CD4-positive, CD25-positive, alpha-beta regulatory T cell (primary cell): ENCODE measurements around the gene MDM1. TPM values are rescaled to one million over a fixed set of nuclear protein-coding genes. Genes with fewer than 3 reads are reported as not detected.

Experiments used
- ATAC-seq, 2 donors: fragments of 150-1000 bp; cut with Tn5 transposase; one replicate each; pipeline ENCODE4 v1.10.0; 2021; ENCODE audit warnings: low read depth in 2 of 2, moderate number of reproducible peaks in 2 of 2, moderate library complexity in 1 of 2
- DNase-seq, 3 donors: peaks; one replicate each; pipeline versions ENCODE4 v3.0.0 to v3.0.0-alpha.2; 2012 to 2022; ENCODE audit warnings: mixed read lengths in 1 of 3
- H3K27ac ChIP-seq: one replicate; pipeline ENCODE4 v1.7.0; 2013; ENCODE audit warnings: mild to moderate bottlenecking, low read length; ENCODE audit not compliant: insufficient read depth, poor library complexity, severe bottlenecking
- H3K27me3 ChIP-seq: one replicate; pipeline ENCODE4 v1.7.0; 2013; ENCODE audit warnings: low read length; ENCODE audit not compliant: control insufficient read depth, insufficient read depth
- H3K36me3 ChIP-seq: one replicate; pipeline ENCODE4 v1.7.0; 2013; ENCODE audit warnings: mild to moderate bottlenecking, low read length, moderate library complexity; ENCODE audit not compliant: control insufficient read depth, insufficient read depth
- H3K4me1 ChIP-seq: 2 replicates; pipeline ENCODE4 v1.7.0; 2013; ENCODE audit warnings: mild to moderate bottlenecking, low read length; ENCODE audit not compliant: insufficient read depth, control insufficient read depth, poor library complexity, severe bottlenecking
- H3K4me3 ChIP-seq: one replicate; pipeline ENCODE4 v1.7.0; 2013; ENCODE audit warnings: low read depth, mild to moderate bottlenecking, low read length, moderate library complexity
- H3K9me3 ChIP-seq, 2 experiments: 1 replicate in 1 of 2; 2 replicates in 1 of 2; pipeline ENCODE4 v1.7.0; 2013; ENCODE audit warnings: low read length in 2 of 2, mild to moderate bottlenecking in 1 of 2, moderate library complexity in 1 of 2; ENCODE audit not compliant: control insufficient read depth in 2 of 2
- H3K27ac Mint-ChIP-seq, 3 donors: one replicate each; pipeline ENCODE4 v1.8.0; 2020 to 2022; ENCODE audit warnings: mild to moderate bottlenecking in 3 of 3, mixed read lengths in 3 of 3, moderate library complexity in 2 of 3
- H3K27me3 Mint-ChIP-seq: one replicate; pipeline ENCODE4 v1.8.0; 2022; ENCODE audit warnings: mild to moderate bottlenecking, mixed read lengths
- H3K36me3 Mint-ChIP-seq: one replicate; pipeline ENCODE4 v1.8.0; 2020; ENCODE audit warnings: mixed read lengths
- H3K4me1 Mint-ChIP-seq, 4 donors: one replicate each; pipeline ENCODE4 v1.8.0; 2020 to 2022; ENCODE audit warnings: mixed read lengths in 4 of 4, mild to moderate bottlenecking in 1 of 4
- H3K4me3 Mint-ChIP-seq, 4 donors: one replicate each; pipeline ENCODE4 v1.8.0; 2020 to 2022; ENCODE audit warnings: mild to moderate bottlenecking in 4 of 4, mixed read lengths in 4 of 4, moderate library complexity in 3 of 4
- H3K9me3 Mint-ChIP-seq, 7 donors: one replicate each; pipeline ENCODE4 v1.8.0; 2020 to 2022; ENCODE audit warnings: mixed read lengths in 7 of 7, mild to moderate bottlenecking in 3 of 7, moderate library complexity in 2 of 7
- polyA plus RNA-seq, 4 donors: library from polyadenylated mRNA; unstranded; fragments of 300-500 nt; fragmentation: Illumina TruSeq; gene quantifications; one replicate each; pipeline ENCODE4 v1.2.3, GENCODE V29; 2021
- total RNA-seq: library from RNA; stranded (reverse); gene quantifications from one replicate; pipeline ENCODE4 v1.2.3, GENCODE V29; 2022

MDM1 gene
- total and polyA plus RNA-seq, 5 donors from 2014 or later, result 13.4 to 21.2 (median 16.4) TPM

DNA sequence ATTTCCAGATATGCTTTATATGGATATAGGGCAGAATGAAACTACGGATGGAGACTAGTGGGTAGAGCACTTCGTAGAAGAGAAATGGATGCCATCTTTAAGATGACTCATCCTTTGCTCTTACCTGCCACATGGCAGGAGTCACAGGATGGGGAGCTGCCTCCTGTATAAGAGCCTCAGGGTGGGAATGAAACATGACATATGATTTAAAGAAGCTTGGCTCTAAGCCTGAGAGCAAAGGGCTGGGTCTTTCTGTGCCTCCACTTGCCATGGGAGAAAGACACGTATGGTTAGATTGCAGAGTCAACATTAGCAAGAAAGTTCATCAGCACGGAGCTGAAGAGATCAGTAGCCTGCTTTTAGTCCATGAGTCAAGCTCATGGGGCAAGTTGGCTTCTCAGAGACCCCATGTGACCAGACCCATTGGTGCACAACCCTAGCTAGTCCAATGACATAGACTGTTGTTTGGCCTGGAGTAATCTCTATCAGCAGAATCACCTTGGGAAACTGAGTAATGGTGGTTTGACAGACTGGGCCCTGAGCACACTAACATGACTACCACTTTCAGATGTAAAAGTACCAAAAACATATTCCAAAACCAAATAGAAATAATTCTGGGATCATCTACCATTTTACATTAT, 40.6 kb downstream of the MDM1 start:
- no peak overlapping the region for H3K4me3 ChIP-seq
- ATAC-seq, result no peak
- peaks cover 15% of the 10 kb centered on the region for H3K4me1 ChIP-seq
- H3K27ac Mint-ChIP-seq, result peak overlapping the region in 1 of 3 donors; percentile 48
- no peaks in the 10 kb centered on the region for H3K9me3 ChIP-seq
- H3K4me3 Mint-ChIP-seq, result no peak overlapping the region
- H3K27me3 ChIP-seq, result no peaks in the 10 kb centered on the region
- peaks cover 25% of the 10 kb centered on the region for H3K36me3 Mint-ChIP-seq
- peaks cover 20% of the 10 kb centered on the region for H3K36me3 ChIP-seq
- no peak overlapping the region for H3K27ac ChIP-seq
- peaks cover 15 to 33% (median 19%) of the 10 kb centered on the region in 4 donors for H3K4me1 Mint-ChIP-seq
- H3K27me3 Mint-ChIP-seq, result no peaks in the 10 kb centered on the region
- DNase-seq, result no peak
- peaks cover 0 to 3% (median 0%) of the 10 kb centered on the region in 7 donors for H3K9me3 Mint-ChIP-seq

GRCh38 chr12:68290126-68290525, 42.0 kb downstream of the MDM1 start:
- Mint-ChIP-seq H3K4me3 (peak overlapping the region in 2 of 4 donors; percentile 9 to 35), H3K36me3 (peaks cover 24% of the 10 kb centered on the region), H3K27ac (peak overlapping the region in 1 of 3 donors; percentile 52), H3K4me1 (peaks cover 17 to 37% (median 21%) of the 10 kb centered on the region in 4 donors), H3K9me3 (peaks cover 0 to 3% (median 0%) of the 10 kb centered on the region in 7 donors), H3K27me3 (no peaks in the 10 kb centered on the region)
- Histone ChIP-seq H3K4me3 (peak overlapping the region; percentile 56), H3K9me3 (no peaks in the 10 kb centered on the region), H3K36me3 (peaks cover 15% of the 10 kb centered on the region), H3K27ac (peak overlapping the region; percentile 47), H3K4me1 (peaks cover 15% of the 10 kb centered on the region), H3K27me3 (no peaks in the 10 kb centered on the region)
- peak; percentile 99 for ATAC-seq
- DNase-seq, result peak; percentile 26 to 90 (median 67)

DNA sequence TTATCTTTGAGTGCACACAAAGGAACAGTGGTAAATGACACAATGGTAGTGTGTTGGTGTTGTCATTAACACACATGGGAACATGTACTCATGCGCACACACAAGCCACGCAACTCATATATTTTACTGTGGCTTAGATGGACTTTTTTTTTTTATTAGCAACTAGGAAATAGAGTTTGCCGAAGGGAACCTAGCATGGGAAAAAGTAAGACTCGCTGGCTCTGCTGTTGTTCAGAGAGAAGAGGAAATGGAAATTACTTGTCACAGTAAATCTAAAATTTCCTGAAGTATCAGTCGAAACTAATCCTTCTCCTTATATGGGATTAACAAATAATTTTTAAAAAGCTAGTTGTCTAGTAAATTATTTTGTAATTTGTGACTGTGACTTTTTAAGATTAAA, 45.1 kb downstream of the MDM1 start:
- Mint-ChIP-seq H3K27ac (no peak overlapping the region), H3K27me3 (peaks cover 6% of the 10 kb centered on the region), H3K36me3 (peaks cover 2% of the 10 kb centered on the region), H3K4me1 (peaks cover 13 to 33% (median 20%) of the 10 kb centered on the region in 4 donors), H3K9me3 (peaks cover 0 to 3% (median 0%) of the 10 kb centered on the region in 7 donors), H3K4me3 (no peak overlapping the region)
- H3K27me3 ChIP-seq, result no peaks in the 10 kb centered on the region
- no peak overlapping the region for H3K27ac ChIP-seq
- H3K36me3 ChIP-seq, result no peaks in the 10 kb centered on the region
- ATAC-seq, result no peak
- no peak for DNase-seq
- peaks cover 18% of the 10 kb centered on the region for H3K4me1 ChIP-seq
- H3K9me3 ChIP-seq, result no peaks in the 10 kb centered on the region
- no peak overlapping the region for H3K4me3 ChIP-seq

DNA sequence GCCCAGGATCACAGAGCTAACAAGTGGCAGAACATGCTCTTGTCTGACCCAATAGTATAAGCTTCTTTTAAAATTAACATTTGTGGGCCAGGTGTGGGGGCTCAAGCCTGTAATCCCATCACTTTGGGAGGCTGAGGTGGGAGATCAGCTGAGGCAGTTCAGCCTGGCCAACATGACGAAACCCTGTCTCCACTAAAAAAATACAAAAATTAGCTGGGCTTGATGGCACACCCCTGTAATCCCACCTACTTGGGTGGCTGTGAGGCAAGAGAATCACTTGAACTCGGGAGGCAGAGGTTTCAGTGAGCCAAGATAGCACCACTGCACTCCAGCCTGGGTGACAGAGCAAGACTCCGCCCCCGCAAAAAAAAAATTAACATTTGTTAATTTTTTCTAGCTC, 45.8 kb downstream of the MDM1 start:
- Mint-ChIP-seq H3K4me1 (peaks cover 13 to 28% (median 19%) of the 10 kb centered on the region in 4 donors), H3K4me3 (no peak overlapping the region), H3K27ac (no peak overlapping the region), H3K9me3 (peaks cover 0 to 3% (median 0%) of the 10 kb centered on the region in 7 donors), H3K27me3 (peaks cover 6% of the 10 kb centered on the region), H3K36me3 (no peaks in the 10 kb centered on the region)
- no peak for ATAC-seq
- Histone ChIP-seq H3K27me3 (no peaks in the 10 kb centered on the region), H3K9me3 (no peaks in the 10 kb centered on the region), H3K27ac (no peak overlapping the region), H3K36me3 (no peaks in the 10 kb centered on the region), H3K4me1 (peaks cover 18% of the 10 kb centered on the region), H3K4me3 (no peak overlapping the region)
- no peak for DNase-seq

GRCh38 chr12:68285541-68285940, 46.6 kb downstream of the MDM1 start:
- Mint-ChIP-seq H3K9me3 (peaks cover 0 to 3% (median 0%) of the 10 kb centered on the region in 7 donors), H3K4me1 (peaks cover 10 to 20% (median 13%) of the 10 kb centered on the region in 4 donors), H3K27me3 (peaks cover 6% of the 10 kb centered on the region), H3K36me3 (no peaks in the 10 kb centered on the region), H3K27ac (no peak overlapping the region), H3K4me3 (no peak overlapping the region)
- H3K36me3 ChIP-seq, result no peaks in the 10 kb centered on the region
- ATAC-seq (no peak), DNase-seq (no peak)
- no peaks in the 10 kb centered on the region for H3K9me3 ChIP-seq
- no peak overlapping the region for H3K27ac ChIP-seq
- H3K4me1 ChIP-seq, result peaks cover 13% of the 10 kb centered on the region
- H3K27me3 ChIP-seq, result no peaks in the 10 kb centered on the region
- no peak overlapping the region for H3K4me3 ChIP-seq

DNA sequence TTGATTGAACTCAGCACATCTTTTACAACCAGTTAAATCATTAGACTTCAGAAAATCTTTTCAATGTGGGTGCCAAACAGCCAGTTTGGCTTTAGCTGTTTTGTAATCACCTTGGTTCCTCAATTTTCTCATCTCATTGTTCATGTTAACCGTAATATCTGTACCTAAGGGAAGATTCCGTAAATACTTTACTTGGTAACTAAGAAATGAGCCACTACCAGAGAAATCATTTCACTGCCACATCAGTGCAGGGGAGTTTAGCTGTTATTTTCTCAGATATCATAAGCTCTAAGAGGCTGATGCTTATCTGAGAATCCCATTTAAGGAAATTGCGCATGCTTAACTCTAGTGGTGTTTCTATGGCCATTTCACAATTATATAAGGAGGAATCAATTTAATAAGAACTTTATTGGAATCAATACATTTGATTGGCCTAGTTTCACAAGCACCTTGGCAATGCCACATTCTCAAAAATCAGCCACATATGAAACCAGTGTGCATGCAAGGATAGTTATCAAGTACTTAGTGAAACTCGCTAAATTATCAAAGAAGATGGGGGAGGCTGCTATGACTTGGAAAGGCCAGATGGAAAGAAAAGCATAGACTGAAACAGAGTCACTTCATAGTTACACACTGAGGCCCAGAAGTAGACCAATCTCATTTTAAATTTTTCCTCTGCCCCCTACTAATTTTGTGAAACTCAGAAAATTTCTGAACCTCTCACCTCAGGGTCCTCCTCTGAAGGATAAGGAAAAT, 50.7 kb downstream of the MDM1 start:
- no peak overlapping the region for H3K27ac Mint-ChIP-seq
- DNase-seq, result peak in 1 of 3 donors; percentile 9

GRCh38 chr12:68280240-68280639, 51.9 kb downstream of the MDM1 start:
- Mint-ChIP-seq H3K4me3 (no peak overlapping the region), H3K27me3 (peaks cover 6% of the 10 kb centered on the region), H3K4me1 (peaks cover 5 to 19% (median 8%) of the 10 kb centered on the region in 4 donors), H3K9me3 (peaks cover 0 to 2% (median 0%) of the 10 kb centered on the region in 7 donors), H3K27ac (no peak overlapping the region), H3K36me3 (no peaks in the 10 kb centered on the region)
- Histone ChIP-seq H3K36me3 (no peaks in the 10 kb centered on the region), H3K27ac (no peak overlapping the region), H3K27me3 (no peaks in the 10 kb centered on the region), H3K4me3 (no peak overlapping the region), H3K4me1 (peaks cover 3% of the 10 kb centered on the region), H3K9me3 (no peaks in the 10 kb centered on the region)
- ATAC-seq (no peak), DNase-seq (no peak)

More for the DNA sequence above, 50.7 kb downstream of the MDM1 start:
- H3K4me3 Mint-ChIP-seq, result no peak overlapping the region
- Histone ChIP-seq H3K27ac (no peak overlapping the region), H3K27me3 (no peaks in the 10 kb centered on the region), H3K4me1 (peaks cover 3% of the 10 kb centered on the region), H3K36me3 (no peaks in the 10 kb centered on the region), H3K9me3 (no peaks in the 10 kb centered on the region), H3K4me3 (no peak overlapping the region)
- H3K9me3 Mint-ChIP-seq, result peaks cover 0 to 2% (median 0%) of the 10 kb centered on the region in 7 donors
- peaks cover 6% of the 10 kb centered on the region for H3K27me3 Mint-ChIP-seq
- peaks cover 5 to 17% (median 11%) of the 10 kb centered on the region in 4 donors for H3K4me1 Mint-ChIP-seq
- ATAC-seq, result no peak
- H3K36me3 Mint-ChIP-seq, result no peaks in the 10 kb centered on the region
